ENCODE measurements around the gene CTSK. TPM values are rescaled to one million over a fixed set of nuclear protein-coding genes. Genes with fewer than 3 reads are reported as not detected.
A peak's percentile ranks its signal among the peaks of the same experiment; 100 is the strongest.
"Not testable (repeated sequence)": the region's sequence is repeated elsewhere in the genome, so short reads cannot be mapped to it uniquely, and the experiment has no call there.

The CTSK gene
- total and polyA plus RNA-seq, 2 of the 13 experiments (the other 11 are each of a cell fraction or from before 2014, with no cell fraction given): 1.4 to 6.3 TPM

DNA sequence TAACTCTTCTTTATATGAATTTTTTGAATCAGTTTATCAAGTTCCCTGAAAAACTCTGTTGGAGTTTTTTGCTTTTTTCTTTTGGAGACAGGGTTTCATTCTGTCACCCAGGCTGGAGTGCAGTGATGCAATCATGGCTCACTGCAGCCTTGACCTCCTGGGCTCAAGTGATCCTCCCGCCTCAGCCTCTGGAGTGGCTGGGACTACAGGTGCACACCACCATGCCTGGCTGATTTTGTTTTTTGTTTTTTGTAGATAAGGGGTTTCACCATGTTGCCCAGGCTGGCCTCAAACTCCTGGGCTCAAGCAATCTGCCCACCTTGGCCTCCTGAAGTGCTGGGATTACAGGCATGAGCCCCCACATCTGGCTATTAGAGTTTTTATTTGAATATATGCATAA lies 40.4 kb downstream of the CTSK start (continued):
- not testable (repeated sequence) for TF ChIP-seq SOX6 (IDR thresholded peaks at IDR 0.05)
- TF ChIP-seq SOX6 (CRISPR knock-in tag; IDR thresholded peaks at IDR 0.05) (0 out of 2 replicates have a peak, but pooled peaks have one; percentile 12), CEBPB (IDR thresholded peaks at IDR 0.05; ENCODE audit: borderline replicate concordance, low read depth, low read length) (peak; percentile 54; the same call in 1 of the 2 replicates)

DNA sequence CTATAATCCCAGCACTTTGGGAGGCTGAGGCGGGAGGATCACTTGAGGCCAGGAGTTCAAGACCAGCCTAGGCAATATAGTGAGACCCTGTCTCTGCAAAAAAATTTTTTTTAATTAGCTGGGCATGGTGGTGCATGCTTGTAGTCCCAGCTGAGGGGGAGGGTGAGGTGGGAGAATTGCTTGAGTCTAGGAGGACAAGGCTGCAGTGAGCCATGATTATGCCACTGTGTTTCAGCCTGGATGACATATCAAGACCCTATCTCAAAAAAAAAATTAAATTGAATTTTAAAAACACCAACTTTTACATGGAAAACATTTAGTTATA lies 42.1 kb downstream of the CTSK start:
- H3K9ac ChIP-seq (ENCODE audit: insufficient read depth, low read depth, low read length); H3K27me3 ChIP-seq (ENCODE audit: control insufficient read depth in 1 of 2, insufficient read depth in 2 of 2, low read length in 2 of 2); BruUV-seq (replicated peaks); H4K20me1 ChIP-seq (ENCODE audit: insufficient read depth, low read length); FAIRE-seq; DNase-seq (ENCODE audit: low spot score); H3K79me2 ChIP-seq (ENCODE audit: insufficient read depth, low read length); H3K27ac ChIP-seq (ENCODE audit: extremely low read length, insufficient read depth, low read length); H3K9me3 ChIP-seq (ENCODE audit: low read length); ATAC-seq; H2AFZ ChIP-seq (ENCODE audit: low read length); H3K36me3 ChIP-seq (replicated peaks in 1 of 2; ENCODE audit: control insufficient read depth in 1 of 2, insufficient read depth in 2 of 2, low read length in 2 of 2); CTCF ChIA-PET (ENCODE audit: low intra/inter-chr PET ratio, low total read pairs); POLR2A ChIA-PET; in situ Hi-C loops (cut with HindIII; ENCODE audit: extremely low pct_ligation_motif_present, low pct_unique_long_range_greater_than_20kb): not testable (repeated sequence)
- WGBS (ENCODE audit: low lambda C conversion rate): 83% methylated on average over 1 of the region's 1 CpG
- Histone ChIP-seq H3K4me3 (replicated peaks in 1 of 3; ENCODE audit: insufficient read depth in 1 of 3, low read depth in 2 of 3, low read length in 3 of 3) (peak overlapping the region in 1 of 3 experiments; percentile 24; a peak in 2 of 6 replicates), H3K4me1 (ENCODE audit: insufficient read depth, low read length) (peaks cover 25% of the 10 kb centered on the region), H3K4me2 (ENCODE audit: low read depth, low read length) (peak overlapping the region; percentile 57)
- intact Hi-C loops (cut with micrococcal nuclease; ENCODE audit: unreplicated experiment): loop anchor here (10.0 kb wide), 1 partner anchor 51 kb away; no protein-coding TSS in a partner anchor

DNA sequence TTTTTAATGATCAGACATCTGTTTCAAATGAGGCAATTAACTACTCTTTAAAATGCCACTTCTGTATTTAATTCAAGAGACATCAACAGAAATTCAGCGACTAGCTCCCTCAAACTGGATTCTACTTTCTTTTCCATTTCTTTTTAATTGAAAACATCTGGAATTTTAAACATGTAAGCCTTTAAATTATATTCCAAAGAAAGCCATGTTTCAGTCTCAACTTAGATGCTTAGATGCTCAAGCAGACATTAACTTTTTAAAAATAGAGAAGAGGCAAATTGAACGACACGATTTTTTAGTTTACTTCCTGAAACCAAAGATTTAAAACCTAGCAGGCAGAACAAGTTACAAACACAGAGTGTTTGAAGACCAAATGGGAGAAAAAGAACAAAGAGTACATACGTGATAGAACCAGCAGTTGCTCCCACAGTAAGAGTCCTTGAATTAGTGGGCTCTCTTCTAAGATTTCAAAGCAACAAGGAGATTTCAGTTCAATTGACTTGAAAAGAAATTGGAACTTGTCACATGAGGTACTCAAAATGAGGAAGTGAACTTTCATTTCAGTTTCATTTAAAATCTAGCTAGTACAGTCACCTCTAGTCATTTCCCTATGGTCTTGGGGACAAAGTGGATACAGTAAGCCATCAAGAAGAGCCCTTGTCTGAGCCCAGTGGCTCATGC lies 42.6 kb downstream of the CTSK start, which contains the start of gene CTSS:
CTSS (minus strand) TSS at position 483 of the 681 bp plus-strand sequence. CDS start 1,015 bp downstream, outside the sequence.
- Histone ChIP-seq H3K36me3 (replicated peaks in 1 of 2; ENCODE audit: control insufficient read depth in 1 of 2, insufficient read depth in 2 of 2, low read length in 2 of 2) (no peaks in the 10 kb centered on the region), H3K9me3 (ENCODE audit: low read length) (peaks cover 3% of the 10 kb centered on the region; the same call in 1 of the 2 replicates), H3K27ac (ENCODE audit: extremely low read length, insufficient read depth, low read length) (peak within 1 kb of the TSS; percentile 15), H3K4me2 (ENCODE audit: low read depth, low read length) (peak within 1 kb of the TSS; percentile 57), H4K20me1 (ENCODE audit: insufficient read depth, low read length) (no peaks in the 10 kb centered on the region), H3K79me2 (ENCODE audit: insufficient read depth, low read length) (no peaks in the 10 kb centered on the region), H3K27me3 (ENCODE audit: control insufficient read depth in 1 of 2, insufficient read depth in 2 of 2, low read length in 2 of 2) (no peaks in the 10 kb centered on the region; a peak in 1 of 5 replicates), H3K9ac (ENCODE audit: insufficient read depth, low read depth, low read length) (peak within 1 kb of the TSS; percentile 26; the same call in 1 of the 2 replicates), H3K4me3 (replicated peaks in 1 of 3; ENCODE audit: insufficient read depth in 1 of 3, low read depth in 2 of 3, low read length in 3 of 3) (peak within 1 kb of the TSS; percentile 20 to 46 (median 24); a peak in 5 of 6 replicates), H2AFZ (ENCODE audit: low read length) (peak within 1 kb of the TSS; percentile 93), H3K4me1 (ENCODE audit: insufficient read depth, low read length) (peaks cover 25% of the 10 kb centered on the region)
- intact Hi-C loops (cut with micrococcal nuclease; ENCODE audit: unreplicated experiment) (loop anchor here (10.0 kb wide), 1 partner anchor 51 kb away; no protein-coding TSS in a partner anchor), in situ Hi-C loops (cut with HindIII; ENCODE audit: extremely low pct_ligation_motif_present, low pct_unique_long_range_greater_than_20kb) (no loop called here)
- FAIRE-seq (no peak), ATAC-seq (peak; percentile 44; the same call in 1 of the 3 replicates), DNase-seq (ENCODE audit: low spot score) (no peak)
- no TSS peak for BruUV-seq (replicated peaks)
- WGBS (ENCODE audit: low lambda C conversion rate): under 1% methylated on average over 4 of the region's 4 CpGs
- POLR2A ChIA-PET: no interaction called here
- peak; percentile 30; the same call in 1 of the 2 replicates for TF ChIP-seq ZMYM3 (CRISPR knock-in tag; IDR thresholded peaks at IDR 0.05)
- no peak for TF ChIP-seq KDM2A (CRISPR knock-in tag; IDR thresholded peaks at IDR 0.05; ENCODE audit: borderline replicate concordance, low read depth)
- CTCF ChIA-PET (ENCODE audit: low intra/inter-chr PET ratio, low total read pairs): no interaction called here

Data from HepG2 (cell line).